Stimulated activated memory B cell treated with anti-CD40 and anti-IgM and Interleukin-4, amounts not matched to agents 10 μg/mL and 1 μg/mL and 100 μg/mL, for 72 hours (primary cell): ENCODE data around the gene DNAH11.
"Not testable (repeated sequence)": the region's sequence is repeated elsewhere in the genome, so short reads cannot be mapped to it uniquely, and the experiment has no call there.

Experiments
- ATAC-seq: fragments of 150-1000 bp; cut with Tn5 transposase; 2 replicates; pipeline ENCODE4 v1.10.0; 2021
- H3K27ac Mint-ChIP-seq: one replicate; pipeline ENCODE4 v1.8.0; 2022; ENCODE audit warnings: mild to moderate bottlenecking, mixed read lengths
- H3K27me3 Mint-ChIP-seq: one replicate; pipeline ENCODE4 v1.8.0; 2022; ENCODE audit warnings: mixed read lengths
- H3K36me3 Mint-ChIP-seq: one replicate; pipeline ENCODE4 v1.8.0; 2022; ENCODE audit warnings: mixed read lengths
- H3K4me1 Mint-ChIP-seq: one replicate; pipeline ENCODE4 v1.8.0; 2022; ENCODE audit warnings: mixed read lengths
- H3K4me3 Mint-ChIP-seq: one replicate; pipeline ENCODE4 v1.8.0; 2022; ENCODE audit warnings: mild to moderate bottlenecking, moderate library complexity, mixed read lengths
- H3K9me3 Mint-ChIP-seq: one replicate; pipeline ENCODE4 v1.8.0; 2022; ENCODE audit warnings: mixed read lengths

DNAH11 gene

DNA sequence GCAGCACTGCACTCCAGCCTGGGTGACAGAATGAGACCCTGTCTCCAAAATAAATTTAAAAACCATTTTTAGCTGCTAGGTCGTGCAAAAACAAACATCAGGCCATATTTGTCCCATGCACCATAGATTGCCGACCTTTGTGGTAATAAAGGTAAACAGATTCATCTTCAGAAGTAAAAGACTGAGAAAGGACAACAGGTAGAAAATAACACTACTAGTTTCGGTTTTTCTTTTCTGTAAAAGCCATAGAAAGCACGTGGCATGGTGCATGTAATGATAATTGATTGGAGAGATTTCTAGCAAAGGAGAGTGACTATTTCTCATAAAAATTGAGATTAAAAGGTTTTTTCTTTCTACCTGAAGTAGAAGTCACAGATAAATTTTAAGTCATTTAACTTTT is 93.9 kb downstream of the DNAH11 start:
- Mint-ChIP-seq H3K36me3 (no peaks in the 10 kb centered on the region), H3K4me1 (no peaks in the 10 kb centered on the region), H3K4me3 (no peak overlapping the region), H3K9me3 (no peaks in the 10 kb centered on the region), H3K27me3 (peaks cover 18% of the 10 kb centered on the region), H3K27ac (no peak overlapping the region)
- ATAC-seq, result no peak

DNA sequence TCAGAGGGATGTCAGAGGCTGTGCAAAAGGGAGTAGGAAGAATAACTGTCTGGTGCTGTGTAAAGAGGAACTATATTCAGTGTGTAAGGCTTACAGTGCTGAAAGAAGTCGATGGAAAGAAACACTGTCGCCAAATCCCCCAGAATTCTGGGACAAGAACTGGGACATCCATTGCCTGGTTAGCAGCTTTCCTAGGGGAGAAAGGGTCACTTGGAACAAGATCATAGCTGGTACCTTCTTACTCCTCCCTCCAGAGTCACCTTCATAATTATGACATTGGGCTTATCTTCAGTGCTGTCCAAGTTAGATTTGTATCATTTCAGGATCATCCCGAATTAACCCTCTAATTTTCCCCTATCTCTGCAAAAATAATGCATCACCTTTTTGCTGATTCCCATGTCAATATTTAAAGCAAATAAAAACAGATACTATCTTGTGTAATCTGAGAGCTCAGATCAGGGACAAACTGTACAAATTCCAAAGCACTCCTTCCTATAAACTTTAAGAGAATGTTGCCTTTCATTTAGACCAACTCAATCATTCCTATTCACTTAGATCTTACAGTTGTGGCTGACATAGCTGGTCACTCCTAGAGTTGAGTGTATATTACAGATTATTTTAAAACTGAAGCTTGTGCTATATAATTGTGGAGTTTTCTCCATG is 96.5 kb downstream of the DNAH11 start:
- Mint-ChIP-seq H3K36me3 (no peaks in the 10 kb centered on the region), H3K4me1 (no peaks in the 10 kb centered on the region), H3K27ac (no peak overlapping the region), H3K4me3 (no peak overlapping the region), H3K27me3 (peaks cover 29% of the 10 kb centered on the region), H3K9me3 (no peaks in the 10 kb centered on the region)
- no peak for ATAC-seq

DNA sequence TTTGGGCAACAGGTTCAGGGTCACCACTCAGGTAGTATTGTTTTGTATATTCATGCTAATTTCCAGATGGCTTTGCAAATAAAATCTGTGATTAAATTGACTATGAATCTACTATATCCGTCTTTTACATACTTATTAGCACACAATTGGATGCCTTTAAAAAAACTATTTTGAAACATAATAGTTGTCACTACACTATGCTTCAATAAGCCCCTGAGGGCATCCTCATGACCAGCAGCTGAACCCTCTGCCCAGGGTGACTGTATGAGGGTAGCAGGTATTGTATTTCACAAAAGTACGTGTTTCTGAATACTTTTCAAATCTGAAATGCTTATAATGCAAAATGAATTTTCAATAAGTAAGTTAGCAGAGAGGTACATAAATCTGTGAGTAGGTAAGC is 97.3 kb downstream of the DNAH11 start:
- H3K27ac Mint-ChIP-seq, result no peak overlapping the region
- H3K27me3 Mint-ChIP-seq, result peaks cover 37% of the 10 kb centered on the region
- no peaks in the 10 kb centered on the region for H3K9me3 Mint-ChIP-seq
- ATAC-seq, result no peak
- no peaks in the 10 kb centered on the region for H3K36me3 Mint-ChIP-seq
- H3K4me3 Mint-ChIP-seq, result no peak overlapping the region
- no peaks in the 10 kb centered on the region for H3K4me1 Mint-ChIP-seq

DNA sequence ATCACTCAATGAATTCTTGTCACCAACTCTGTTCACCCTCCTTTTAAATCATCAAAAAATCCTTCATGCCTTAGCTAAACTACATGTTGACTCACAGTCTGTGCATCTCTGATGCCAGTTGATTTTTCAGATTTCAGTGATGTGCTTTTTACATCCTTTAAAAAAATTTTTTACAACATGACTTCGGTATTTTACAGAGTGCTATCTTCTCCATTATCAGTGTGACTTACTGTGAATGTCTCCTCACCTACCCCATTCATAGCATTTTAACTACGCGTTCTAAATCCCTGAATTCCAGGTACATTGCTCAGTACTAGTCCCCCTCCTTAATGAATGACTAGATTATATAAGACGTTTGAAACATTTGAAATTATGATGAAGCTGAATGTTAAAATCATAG is 98.7 kb downstream of the DNAH11 start:
- H3K27me3 Mint-ChIP-seq, result peaks cover 43% of the 10 kb centered on the region
- H3K4me1 Mint-ChIP-seq, result no peaks in the 10 kb centered on the region
- no peak overlapping the region for H3K27ac Mint-ChIP-seq
- H3K36me3 Mint-ChIP-seq, result no peaks in the 10 kb centered on the region
- ATAC-seq, result no peak
- H3K4me3 Mint-ChIP-seq, result no peak overlapping the region
- no peaks in the 10 kb centered on the region for H3K9me3 Mint-ChIP-seq

DNA sequence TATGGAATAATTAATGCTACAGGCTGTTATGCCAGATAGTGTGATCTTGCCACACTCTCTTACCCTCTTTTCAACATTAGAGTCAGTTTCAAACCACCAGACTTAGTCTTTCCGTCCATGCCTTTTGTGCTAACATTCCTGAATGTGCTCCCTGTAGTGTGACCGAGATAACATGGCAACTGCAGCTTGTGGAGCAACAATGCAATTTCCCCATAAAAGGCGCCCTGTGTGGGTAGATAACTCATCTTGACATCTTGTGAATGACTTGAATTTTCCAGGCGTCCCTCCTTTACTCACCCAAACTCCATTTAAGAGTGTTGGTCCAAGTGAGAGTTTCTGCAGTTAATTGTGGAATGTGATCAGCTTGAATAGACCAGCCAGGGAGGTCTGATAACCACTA is 99.6 kb downstream of the DNAH11 start:
- H3K27me3 Mint-ChIP-seq, result peaks cover 43% of the 10 kb centered on the region
- no peak for ATAC-seq
- no peak overlapping the region for H3K27ac Mint-ChIP-seq
- H3K36me3 Mint-ChIP-seq, result no peaks in the 10 kb centered on the region
- peaks cover 3% of the 10 kb centered on the region for H3K9me3 Mint-ChIP-seq
- H3K4me1 Mint-ChIP-seq, result no peaks in the 10 kb centered on the region
- H3K4me3 Mint-ChIP-seq, result no peak overlapping the region

DNA sequence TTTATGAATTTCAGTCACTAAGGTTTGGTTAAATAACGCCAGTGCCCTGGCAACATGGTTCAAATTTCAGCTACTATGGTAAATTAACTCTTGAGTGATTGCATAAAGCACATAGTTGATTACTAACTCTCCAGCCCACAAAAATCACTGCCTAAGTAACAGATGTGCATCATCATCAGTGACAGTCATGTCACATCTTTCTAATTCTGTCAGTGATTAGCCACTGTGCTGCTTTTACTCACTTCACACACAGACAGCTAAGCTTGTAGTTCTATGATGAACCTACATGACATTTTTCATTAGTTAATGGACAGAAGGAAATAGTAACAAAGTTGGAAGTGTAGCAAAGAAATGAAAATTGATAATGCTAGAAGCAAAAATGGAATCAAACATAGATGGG is 108.9 kb downstream of the DNAH11 start:
- no peaks in the 10 kb centered on the region for H3K4me1 Mint-ChIP-seq
- no peak overlapping the region for H3K27ac Mint-ChIP-seq
- no peaks in the 10 kb centered on the region for H3K27me3 Mint-ChIP-seq
- peaks cover 5% of the 10 kb centered on the region for H3K9me3 Mint-ChIP-seq
- ATAC-seq, result no peak
- H3K36me3 Mint-ChIP-seq, result no peaks in the 10 kb centered on the region
- H3K4me3 Mint-ChIP-seq, result no peak overlapping the region

DNA sequence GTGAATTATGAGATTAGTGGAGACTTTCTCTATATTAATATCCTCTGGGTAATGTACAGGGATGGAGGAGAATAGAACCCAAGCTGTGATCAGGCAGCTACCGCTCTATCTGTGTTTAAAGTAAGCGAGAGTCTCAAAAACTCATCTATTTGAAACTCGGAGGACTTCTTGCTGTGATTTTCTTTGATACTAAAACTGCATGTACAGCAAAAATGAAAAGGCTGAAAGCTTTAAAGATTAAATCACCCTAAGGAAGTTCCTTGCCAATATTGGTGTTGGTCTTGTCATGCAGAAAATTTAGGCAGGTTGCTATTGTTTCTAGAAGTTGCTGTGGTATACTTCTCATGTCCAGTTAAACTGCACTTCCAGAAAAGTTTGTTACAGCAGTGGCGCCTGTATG is 110.8 kb downstream of the DNAH11 start:
- Mint-ChIP-seq H3K4me1 (no peaks in the 10 kb centered on the region), H3K4me3 (no peak overlapping the region), H3K27ac (no peak overlapping the region), H3K36me3 (no peaks in the 10 kb centered on the region), H3K9me3 (no peaks in the 10 kb centered on the region), H3K27me3 (no peaks in the 10 kb centered on the region)
- no peak for ATAC-seq

DNA sequence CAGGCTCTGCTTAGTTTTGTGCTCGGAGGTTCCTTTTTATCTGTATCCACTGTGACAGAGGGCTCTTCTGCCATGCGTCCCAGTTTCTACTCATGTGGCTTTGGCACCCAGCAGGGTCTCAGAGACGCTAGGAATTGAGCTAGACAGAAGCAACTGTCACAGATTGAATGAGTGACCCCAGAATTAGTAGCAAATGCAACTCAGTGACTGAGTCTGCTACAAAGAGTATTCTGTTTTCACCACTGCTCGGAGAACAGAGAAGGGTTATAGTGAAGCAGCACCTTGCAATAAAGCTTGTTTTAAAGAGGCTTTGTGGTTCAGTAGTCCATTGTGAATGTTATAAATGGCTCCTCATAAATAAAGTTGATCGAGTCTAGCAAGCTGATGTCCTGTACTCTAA is 113.2 kb downstream of the DNAH11 start:
- no peak for ATAC-seq
- H3K9me3 Mint-ChIP-seq, result peaks cover 3% of the 10 kb centered on the region

DNA sequence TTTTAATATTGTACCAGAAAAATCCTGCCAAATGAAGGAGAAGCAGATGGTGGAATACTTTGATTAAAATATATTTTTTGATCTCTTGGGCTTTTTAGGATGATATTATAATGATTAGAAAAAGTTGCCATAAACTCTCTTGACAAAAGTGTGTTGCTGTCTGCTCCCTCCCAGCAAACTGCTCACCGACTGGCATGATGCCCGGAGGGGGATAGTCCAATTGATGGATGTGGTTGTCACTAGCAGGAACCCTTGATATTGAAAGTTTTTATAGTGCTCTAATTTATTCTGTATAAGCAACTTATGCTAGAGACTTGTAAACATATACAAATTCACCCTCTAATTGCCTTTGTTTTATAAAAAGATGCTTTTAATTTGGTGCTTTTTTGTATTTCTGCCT is 114.0 kb downstream of the DNAH11 start:
- Mint-ChIP-seq H3K4me1 (no peaks in the 10 kb centered on the region), H3K9me3 (peaks cover 3% of the 10 kb centered on the region), H3K36me3 (no peaks in the 10 kb centered on the region), H3K27me3 (no peaks in the 10 kb centered on the region), H3K27ac (no peak overlapping the region), H3K4me3 (no peak overlapping the region)
- no peak for ATAC-seq

More for the DNA sequence above, 113.2 kb downstream of the DNAH11 start:
- Mint-ChIP-seq H3K27me3 (no peaks in the 10 kb centered on the region), H3K27ac (no peak overlapping the region), H3K4me3 (no peak overlapping the region), H3K4me1 (no peaks in the 10 kb centered on the region), H3K36me3 (no peaks in the 10 kb centered on the region)

DNA sequence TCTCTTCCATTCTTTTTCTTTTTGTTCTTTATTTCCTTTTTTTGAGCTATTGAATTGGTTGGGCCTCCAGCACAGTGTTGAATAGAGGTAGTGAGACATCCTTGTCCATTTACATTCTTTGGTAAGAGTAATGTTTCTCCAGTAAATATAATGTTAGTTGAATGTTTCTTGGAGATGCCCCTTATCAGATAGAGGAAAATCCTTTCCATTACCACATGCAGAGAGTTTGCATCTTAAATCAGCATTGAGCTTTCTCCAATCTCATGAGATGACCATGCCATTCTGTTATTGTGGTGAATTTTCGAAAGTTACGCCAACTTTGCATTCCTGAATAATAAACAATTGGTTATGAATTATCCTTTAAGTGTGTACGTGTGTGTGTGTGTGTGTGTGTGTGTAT is 127.7 kb downstream of the DNAH11 start:
- no peak for ATAC-seq
- no peaks in the 10 kb centered on the region for H3K27me3 Mint-ChIP-seq

DNA sequence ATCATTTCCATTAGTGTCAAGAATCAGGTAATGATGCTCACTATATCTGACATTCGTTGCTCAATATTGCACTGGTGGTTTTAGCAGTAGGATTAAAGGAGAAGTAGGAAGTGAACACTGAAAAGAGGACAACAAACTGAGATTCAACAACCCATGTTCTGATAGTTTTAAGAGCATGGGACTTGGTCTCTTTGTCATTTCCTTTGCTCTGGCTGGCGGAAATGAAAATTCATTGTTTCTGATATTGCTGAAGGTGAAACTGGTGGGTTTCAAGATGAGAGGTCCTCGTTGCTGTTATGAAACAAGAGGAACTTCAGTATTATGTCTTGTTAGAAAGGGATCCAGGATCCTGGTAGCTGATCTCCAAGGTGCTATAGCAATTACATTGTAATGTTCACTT is 129.0 kb downstream of the DNAH11 start:
- ATAC-seq, result peak; percentile 68
- H3K4me3 Mint-ChIP-seq, result no peak overlapping the region
- no peak overlapping the region for H3K27ac Mint-ChIP-seq
- no peaks in the 10 kb centered on the region for H3K36me3 Mint-ChIP-seq
- H3K9me3 Mint-ChIP-seq, result no peaks in the 10 kb centered on the region
- no peaks in the 10 kb centered on the region for H3K4me1 Mint-ChIP-seq
- no peaks in the 10 kb centered on the region for H3K27me3 Mint-ChIP-seq

More for the DNA sequence above, 127.7 kb downstream of the DNAH11 start:
- H3K27ac Mint-ChIP-seq, result no peak overlapping the region
- H3K4me1 Mint-ChIP-seq, result no peaks in the 10 kb centered on the region
- no peaks in the 10 kb centered on the region for H3K9me3 Mint-ChIP-seq
- no peak overlapping the region for H3K4me3 Mint-ChIP-seq
- no peaks in the 10 kb centered on the region for H3K36me3 Mint-ChIP-seq

DNA sequence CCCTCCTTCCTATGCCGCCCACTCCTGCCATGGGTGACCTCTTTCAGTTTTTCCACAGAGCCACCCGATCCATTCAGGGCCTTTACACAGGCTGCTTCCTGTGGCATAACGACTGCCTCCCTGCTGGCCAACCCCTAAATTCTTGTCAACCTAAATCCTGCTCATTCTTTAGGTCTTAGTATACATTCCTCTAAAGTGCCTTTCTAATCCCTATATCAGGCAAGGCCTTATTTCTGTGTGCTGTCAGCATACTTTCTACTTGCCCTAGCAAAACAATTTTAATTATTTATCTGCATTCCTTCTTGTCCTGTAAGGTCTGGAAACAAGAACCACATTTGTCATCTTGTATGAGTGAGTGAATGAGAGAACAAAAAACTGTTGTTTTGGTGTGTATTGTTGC is 132.4 kb downstream of the DNAH11 start:
- no peaks in the 10 kb centered on the region for H3K36me3 Mint-ChIP-seq
- peaks cover 8% of the 10 kb centered on the region for H3K27me3 Mint-ChIP-seq
- H3K27ac Mint-ChIP-seq, result no peak overlapping the region
- ATAC-seq, result no peak
- no peaks in the 10 kb centered on the region for H3K4me1 Mint-ChIP-seq
- H3K4me3 Mint-ChIP-seq, result no peak overlapping the region
- peaks cover 4% of the 10 kb centered on the region for H3K9me3 Mint-ChIP-seq

DNA sequence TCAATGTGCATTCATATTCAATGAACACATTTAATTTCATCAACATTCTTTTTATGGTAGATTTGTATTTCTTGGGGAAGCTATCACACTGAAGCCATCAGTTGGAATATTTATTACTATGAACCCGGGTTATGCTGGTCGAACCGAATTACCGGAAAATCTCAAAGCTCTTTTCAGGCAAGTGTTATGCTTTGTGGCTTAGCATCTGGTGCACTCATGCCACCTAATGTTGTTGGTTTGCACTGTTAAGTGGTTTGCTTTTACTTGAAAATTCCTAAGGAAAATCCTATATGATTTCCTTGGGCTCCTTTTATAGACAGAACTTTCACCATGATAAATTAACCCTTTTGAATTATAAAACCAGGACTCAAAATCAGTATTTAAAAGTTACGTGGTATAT is 147.9 kb downstream of the DNAH11 start:
- Mint-ChIP-seq H3K9me3 (peaks cover 4% of the 10 kb centered on the region), H3K27me3 (peaks cover 24% of the 10 kb centered on the region), H3K4me1 (no peaks in the 10 kb centered on the region), H3K27ac (no peak overlapping the region), H3K36me3 (no peaks in the 10 kb centered on the region), H3K4me3 (no peak overlapping the region)
- no peak for ATAC-seq

DNA sequence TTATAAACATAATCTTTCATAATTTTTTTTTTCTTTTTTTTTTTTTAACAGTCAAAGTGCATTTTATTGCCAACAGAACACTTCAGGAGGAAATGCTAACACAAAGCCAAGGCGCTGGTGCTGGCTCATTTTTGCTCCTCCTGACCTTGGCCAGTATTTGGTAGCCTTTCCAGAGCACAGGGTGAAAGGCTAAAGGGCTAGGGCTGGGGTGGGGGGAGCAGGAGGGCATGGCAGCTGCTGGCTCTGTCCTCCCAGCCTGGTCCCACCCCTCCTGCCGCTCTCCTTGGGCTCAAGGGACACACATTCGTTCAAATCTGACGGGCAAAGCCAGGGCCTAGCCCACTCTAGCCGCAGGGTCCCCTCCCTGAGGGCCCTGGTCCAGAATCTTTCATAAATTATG is 148.3 kb downstream of the DNAH11 start:
- H3K4me3 Mint-ChIP-seq, H3K36me3 Mint-ChIP-seq, H3K9me3 Mint-ChIP-seq, ATAC-seq, H3K27ac Mint-ChIP-seq, H3K4me1 Mint-ChIP-seq: not testable (repeated sequence)
- H3K27me3 Mint-ChIP-seq, result peaks cover 24% of the 10 kb centered on the region

DNA sequence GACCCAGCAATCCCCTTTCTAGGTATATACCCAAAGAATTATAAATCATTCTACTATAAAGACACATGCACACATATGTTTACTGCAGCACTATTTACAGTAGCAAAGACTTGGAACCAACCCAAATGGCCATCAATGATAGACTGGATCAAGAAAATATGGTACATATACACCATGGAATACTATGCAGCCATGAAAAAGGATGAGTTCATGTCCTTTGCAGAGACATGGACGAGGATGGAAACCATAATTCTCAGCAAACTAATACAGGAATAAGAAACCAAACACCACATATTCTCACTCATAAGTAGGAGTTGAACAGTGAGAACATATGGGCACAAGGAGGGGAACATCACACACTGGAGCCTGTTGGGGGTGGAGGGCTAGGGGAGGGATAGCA is 157.7 kb downstream of the DNAH11 start:
- not testable (repeated sequence) for H3K4me3 Mint-ChIP-seq, ATAC-seq, H3K27ac Mint-ChIP-seq, H3K4me1 Mint-ChIP-seq, H3K36me3 Mint-ChIP-seq, H3K9me3 Mint-ChIP-seq
- H3K27me3 Mint-ChIP-seq, result peaks cover 26% of the 10 kb centered on the region

DNA sequence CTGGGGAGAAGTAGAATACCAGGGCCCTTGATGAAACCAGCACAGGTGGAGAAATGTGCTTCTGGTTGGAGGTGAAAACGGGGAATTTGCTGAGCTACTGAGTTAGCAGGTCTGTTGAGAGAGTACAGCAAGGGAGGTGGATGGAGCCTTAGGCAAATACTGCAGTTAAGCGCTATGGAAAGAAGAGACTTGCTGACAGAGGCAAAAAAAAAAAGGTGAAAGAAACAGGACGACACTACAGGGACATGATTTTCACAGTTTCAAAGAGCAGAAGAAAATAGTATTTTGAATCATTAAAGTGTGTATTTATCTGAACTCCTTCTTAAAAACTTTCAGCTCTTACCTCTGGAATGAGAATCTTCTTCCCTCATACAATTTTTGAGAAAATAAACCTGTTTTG is 159.5 kb downstream of the DNAH11 start:
- Mint-ChIP-seq H3K27me3 (peaks cover 26% of the 10 kb centered on the region), H3K9me3 (peaks cover 4% of the 10 kb centered on the region), H3K4me3 (no peak overlapping the region), H3K4me1 (no peaks in the 10 kb centered on the region), H3K36me3 (no peaks in the 10 kb centered on the region), H3K27ac (no peak overlapping the region)
- ATAC-seq, result no peak

DNA sequence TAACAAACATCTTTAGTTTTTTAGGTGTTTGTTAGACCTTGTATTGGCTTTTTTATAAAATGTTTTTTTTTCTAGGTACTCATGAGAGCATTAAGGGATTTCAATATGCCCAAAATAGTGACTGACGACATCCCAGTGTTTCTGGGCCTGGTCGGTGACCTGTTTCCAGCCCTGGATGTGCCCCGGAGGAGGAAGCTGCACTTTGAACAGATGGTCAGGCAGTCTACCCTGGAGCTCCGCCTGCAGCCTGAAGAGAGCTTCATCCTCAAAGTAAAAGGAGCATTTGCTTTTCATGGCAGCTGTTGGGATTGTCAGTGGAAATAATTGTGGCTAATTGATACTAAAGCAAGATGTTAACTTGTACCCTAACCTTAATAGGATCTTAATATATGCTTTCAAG is 161.5 kb downstream of the DNAH11 start:
- H3K27me3 Mint-ChIP-seq, result peaks cover 28% of the 10 kb centered on the region
- no peak for ATAC-seq
- H3K36me3 Mint-ChIP-seq, result no peaks in the 10 kb centered on the region
- no peaks in the 10 kb centered on the region for H3K4me1 Mint-ChIP-seq
- peaks cover 4% of the 10 kb centered on the region for H3K9me3 Mint-ChIP-seq
- H3K27ac Mint-ChIP-seq, result no peak overlapping the region
- no peak overlapping the region for H3K4me3 Mint-ChIP-seq
